NT2/D1 (cell line): ENCODE measurements around the gene DMRTC2.

ENCODE experiments used
- DNase-seq: peaks from one replicate; pipeline ENCODE4 v3.0.0-alpha.2; 2011; ENCODE audit warnings: low read depth, low spot score
- H3K27me3 ChIP-seq: 2 replicates; pipeline ENCODE4 v1.6.0; 2011; ENCODE audit warnings: mild to moderate bottlenecking; ENCODE audit not compliant: insufficient read length, insufficient read depth
- H3K36me3 ChIP-seq: 2 replicates; pipeline ENCODE4 v1.6.1; 2011; ENCODE audit warnings: mild to moderate bottlenecking, low read length, mixed read lengths; ENCODE audit not compliant: insufficient read depth, insufficient read length
- H3K4me1 ChIP-seq: 2 replicates; pipeline ENCODE4 v1.5.1; 2011; ENCODE audit not compliant: insufficient read depth, insufficient read length
- H3K4me3 ChIP-seq: 2 replicates; pipeline ENCODE4 v1.5.1; 2011; ENCODE audit warnings: low read depth; ENCODE audit not compliant: insufficient read length
- H3K9ac ChIP-seq: 2 replicates; pipeline ENCODE4 v1.6.0; 2011; ENCODE audit warnings: low read depth; ENCODE audit not compliant: insufficient read length
- H3K9me3 ChIP-seq: 2 replicates; pipeline ENCODE4 v1.5.1; 2011; ENCODE audit warnings: mild to moderate bottlenecking, low read length; ENCODE audit not compliant: insufficient read depth
- SUZ12 ChIP-seq: IDR thresholded peaks from 2 replicates; pipeline ENCODE4 v1.6.1; 2011; ENCODE audit not compliant: insufficient read length, insufficient read depth; ENCODE audit errors: extremely low read depth
- YY1 ChIP-seq: IDR thresholded peaks from 2 replicates; pipeline ENCODE4 v1.6.1; 2011; ENCODE audit not compliant: insufficient read length, insufficient read depth
- ZNF274 ChIP-seq: IDR thresholded peaks from 2 replicates; pipeline ENCODE4 v1.6.1; 2011; ENCODE audit warnings: mild to moderate bottlenecking, low read depth, low read length

DMRTC2 gene

DNA sequence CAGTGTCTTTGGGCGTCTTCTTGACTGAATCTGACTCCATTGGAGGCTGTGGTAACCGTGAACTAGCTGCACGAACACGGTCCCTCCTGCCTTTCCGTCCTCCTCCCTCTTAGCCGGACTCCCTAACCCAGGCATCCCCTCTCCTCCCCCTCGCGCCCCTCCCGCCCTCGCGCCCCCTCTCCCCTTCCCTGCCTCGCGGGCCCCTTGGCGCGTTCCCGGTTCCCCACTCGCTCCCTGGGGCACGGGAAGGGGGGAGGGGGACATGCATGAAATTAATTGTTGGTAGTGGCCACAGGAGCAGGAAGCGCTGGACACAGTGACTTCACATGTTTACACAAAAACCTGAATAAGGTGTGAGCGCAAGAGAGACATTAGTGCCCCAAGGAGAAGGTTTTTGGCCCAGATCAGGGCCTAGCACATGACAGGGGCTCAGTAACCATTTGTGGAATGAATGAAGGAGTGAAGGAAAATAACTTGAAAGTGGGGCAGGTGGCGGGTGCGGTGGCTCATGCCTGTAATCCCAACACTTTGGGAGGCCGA is 279 bp downstream of the DMRTC2 start:
- Histone ChIP-seq H3K27me3 (no peaks in the 10 kb centered on the region), H3K9ac (no peak overlapping the region), H3K36me3 (no peaks in the 10 kb centered on the region), H3K4me1 (no peaks in the 10 kb centered on the region), H3K9me3 (no peaks in the 10 kb centered on the region; the same call in 1 of the 2 replicates), H3K4me3 (no peak overlapping the region)
- no peak for DNase-seq
- TF ChIP-seq YY1 (no peak), SUZ12 (no peak), ZNF274 (no peak)

DNA sequence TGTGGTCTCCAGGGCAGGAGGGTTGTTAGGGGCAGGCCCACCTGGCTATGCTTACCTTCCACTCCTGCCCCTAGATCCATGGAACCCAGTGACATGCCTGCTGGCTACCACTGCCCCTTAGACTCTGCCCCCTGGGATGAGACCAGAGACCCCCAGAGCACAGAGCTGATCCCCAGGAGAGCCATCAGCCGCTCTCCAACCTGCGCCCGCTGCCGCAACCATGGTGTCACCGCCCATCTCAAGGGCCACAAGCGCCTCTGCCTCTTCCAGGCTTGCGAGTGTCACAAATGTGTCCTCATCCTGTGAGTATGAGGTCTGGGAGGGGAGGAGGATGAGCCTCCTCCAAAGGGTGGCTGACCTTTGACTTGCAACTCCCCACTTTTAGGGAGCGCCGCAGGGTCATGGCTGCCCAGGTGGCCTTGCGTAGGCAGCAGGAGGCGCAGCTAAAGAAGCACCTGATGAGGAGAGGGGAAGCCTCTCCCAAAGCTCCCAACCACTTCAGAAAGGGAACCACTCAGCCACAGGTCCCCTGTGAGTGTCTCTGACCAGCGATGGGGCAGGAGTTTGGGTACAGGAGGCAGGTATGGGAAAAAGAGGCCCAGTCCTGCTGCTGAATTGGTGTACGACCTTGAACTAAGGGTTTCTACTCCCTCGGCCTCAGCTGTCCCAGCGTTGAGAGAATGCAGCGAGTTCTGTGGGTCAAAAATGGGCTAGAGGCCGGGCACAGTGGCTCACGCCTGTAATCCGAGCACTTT is 2.7 kb downstream of the DMRTC2 start:
- Histone ChIP-seq H3K4me1 (peaks cover 5% of the 10 kb centered on the region), H3K36me3 (no peaks in the 10 kb centered on the region), H3K9me3 (no peaks in the 10 kb centered on the region; the same call in 1 of the 2 replicates), H3K9ac (no peak overlapping the region), H3K27me3 (no peaks in the 10 kb centered on the region), H3K4me3 (no peak overlapping the region)
- TF ChIP-seq YY1 (no peak), SUZ12 (no peak), ZNF274 (no peak)
- no peak for DNase-seq

DNA sequence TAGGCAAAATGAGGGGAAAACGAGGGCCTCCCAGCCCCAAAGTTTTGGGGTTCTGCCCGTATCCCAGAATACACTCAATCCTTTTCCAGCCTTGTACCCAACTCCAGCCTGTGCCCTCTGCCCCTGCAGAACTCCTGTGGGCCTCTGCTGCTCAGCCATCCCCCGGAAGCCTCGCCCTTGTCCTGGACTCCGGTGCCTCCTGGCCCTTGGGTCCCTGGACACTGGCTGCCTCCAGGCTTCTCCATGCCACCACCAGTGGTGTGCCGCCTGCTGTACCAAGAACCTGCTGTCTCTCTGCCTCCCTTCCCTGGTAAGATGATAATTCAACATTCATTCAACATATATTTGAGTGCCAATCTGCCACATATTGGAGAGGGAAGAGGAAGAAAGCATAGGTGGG is 3.8 kb downstream of the DMRTC2 start:
- H3K9ac ChIP-seq = no peak overlapping the region
- no peak for DNase-seq
- no peak overlapping the region for H3K4me3 ChIP-seq
- no peaks in the 10 kb centered on the region; the same call in 1 of the 2 replicates for H3K9me3 ChIP-seq
- no peaks in the 10 kb centered on the region for H3K36me3 ChIP-seq
- TF ChIP-seq ZNF274 (no peak), SUZ12 (no peak), YY1 (no peak)
- peaks cover 5% of the 10 kb centered on the region for H3K4me1 ChIP-seq
- no peaks in the 10 kb centered on the region for H3K27me3 ChIP-seq

DNA sequence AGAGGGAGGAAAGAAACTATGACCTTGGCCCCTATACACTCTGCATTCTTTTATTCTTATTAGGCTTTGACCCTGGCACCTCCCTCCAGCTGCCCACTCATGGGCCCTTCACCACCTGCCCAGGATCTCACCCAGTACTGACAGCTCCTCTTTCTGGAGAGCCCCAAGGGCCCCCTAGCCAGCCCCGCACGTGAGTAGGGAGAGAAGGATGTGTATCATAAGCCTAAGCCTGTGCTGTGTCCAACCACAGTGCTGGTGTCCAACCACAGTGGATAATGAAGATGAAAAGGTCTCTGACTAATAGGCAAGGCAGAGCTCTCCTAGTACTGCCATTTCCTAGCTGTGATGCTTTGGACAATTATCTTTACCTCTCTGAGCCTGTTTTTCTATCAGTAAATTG is 4.2 kb downstream of the DMRTC2 start:
- Histone ChIP-seq H3K27me3 (no peaks in the 10 kb centered on the region), H3K9me3 (no peaks in the 10 kb centered on the region; the same call in 1 of the 2 replicates), H3K36me3 (no peaks in the 10 kb centered on the region), H3K9ac (no peak overlapping the region), H3K4me1 (peaks cover 5% of the 10 kb centered on the region), H3K4me3 (no peak overlapping the region)
- no peak for DNase-seq
- TF ChIP-seq YY1 (no peak), SUZ12 (no peak), ZNF274 (no peak)

DNA sequence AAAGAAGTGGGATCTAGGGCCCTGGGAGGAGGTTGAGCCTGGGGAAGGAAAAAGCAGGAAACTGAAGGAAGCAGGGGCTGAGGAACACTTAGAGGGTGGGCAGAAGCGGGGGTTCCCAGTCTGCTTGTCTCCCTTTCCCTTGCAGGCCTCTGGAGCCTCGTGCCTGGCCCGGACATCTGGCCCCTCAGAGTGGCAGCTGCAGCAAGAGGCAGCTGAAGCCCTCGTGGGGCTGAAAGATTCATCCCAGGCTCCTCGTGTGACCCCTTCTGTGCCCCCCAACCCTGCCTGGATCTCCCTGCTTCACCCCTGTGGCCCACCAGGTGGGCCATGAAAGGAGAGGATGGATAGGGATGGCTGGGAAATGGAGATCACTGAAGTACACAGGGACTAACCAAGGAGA is 5.5 kb downstream of the DMRTC2 start:
- no peaks in the 10 kb centered on the region for H3K36me3 ChIP-seq
- peaks cover 5% of the 10 kb centered on the region for H3K4me1 ChIP-seq
- H3K9me3 ChIP-seq = no peaks in the 10 kb centered on the region
- no peak overlapping the region for H3K9ac ChIP-seq
- no peak overlapping the region for H3K4me3 ChIP-seq
- H3K27me3 ChIP-seq = no peaks in the 10 kb centered on the region
- TF ChIP-seq YY1 (no peak), ZNF274 (no peak), SUZ12 (no peak)
- DNase-seq = no peak

DNA sequence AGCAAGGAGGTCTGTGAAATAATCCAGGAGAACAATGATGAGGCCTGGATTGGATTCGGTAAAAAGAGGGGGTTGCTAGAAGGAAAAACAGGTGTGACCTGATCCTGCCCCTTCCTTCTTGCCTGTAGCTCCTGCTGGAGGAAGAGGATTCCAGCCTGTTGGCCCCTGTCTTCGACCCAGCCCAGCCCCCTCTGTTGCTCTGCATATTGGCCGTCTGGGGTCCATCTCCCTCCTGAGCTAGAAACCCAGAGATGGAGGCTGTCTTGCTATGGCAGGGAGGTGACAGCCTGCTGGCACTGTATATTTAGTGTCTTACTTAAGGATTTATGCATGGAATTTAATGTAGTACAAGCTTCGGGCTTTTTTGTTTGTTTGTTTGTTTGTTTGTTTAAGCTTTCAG is 6.6 kb downstream of the DMRTC2 start:
- Histone ChIP-seq H3K4me1 (peaks cover 5% of the 10 kb centered on the region), H3K9me3 (no peaks in the 10 kb centered on the region), H3K36me3 (no peaks in the 10 kb centered on the region), H3K9ac (no peak overlapping the region), H3K27me3 (no peaks in the 10 kb centered on the region), H3K4me3 (no peak overlapping the region)
- TF ChIP-seq SUZ12 (no peak), YY1 (no peak), ZNF274 (no peak)
- DNase-seq = no peak

DNA sequence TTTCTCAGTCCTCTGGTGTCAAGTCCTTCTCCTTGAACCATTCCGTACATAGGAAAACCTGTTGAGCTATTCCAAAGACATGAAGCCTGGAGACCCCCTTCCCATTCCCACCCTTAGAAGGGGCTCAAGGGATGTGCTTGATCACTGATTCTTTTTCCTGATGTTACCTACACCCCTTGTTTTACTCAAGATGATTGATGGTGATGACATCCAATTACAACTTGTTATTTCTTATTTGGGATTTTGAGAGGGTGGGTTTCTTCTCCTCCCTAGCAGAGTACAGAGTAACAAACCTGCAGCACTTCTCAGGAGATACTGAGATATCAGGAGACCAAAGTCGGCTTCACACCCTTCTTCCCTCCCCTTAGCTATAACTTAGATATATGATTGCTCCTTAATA is 8.5 kb downstream of the DMRTC2 start:
- no peaks in the 10 kb centered on the region for H3K36me3 ChIP-seq
- DNase-seq = no peak
- H3K9ac ChIP-seq = no peak overlapping the region
- TF ChIP-seq SUZ12 (no peak), YY1 (no peak), ZNF274 (no peak)
- no peaks in the 10 kb centered on the region for H3K27me3 ChIP-seq
- H3K9me3 ChIP-seq = no peaks in the 10 kb centered on the region
- H3K4me3 ChIP-seq = no peak overlapping the region
- H3K4me1 ChIP-seq = peaks cover 5% of the 10 kb centered on the region
